Smooth muscle cell of the umbilical artery (primary cell): ENCODE data around the gene LIN7C. TPM values are rescaled to one million over a fixed set of nuclear protein-coding genes. Genes with fewer than 3 reads are reported as not detected.

Source experiments
- total RNA-seq: library from RNA; depleted of rRNA; stranded (reverse); fragments of >200 nt; gene quantifications from 2 replicates; pipeline ENCODE4 v1.2.3, GENCODE V29; 2014

The LIN7C gene, protein sequence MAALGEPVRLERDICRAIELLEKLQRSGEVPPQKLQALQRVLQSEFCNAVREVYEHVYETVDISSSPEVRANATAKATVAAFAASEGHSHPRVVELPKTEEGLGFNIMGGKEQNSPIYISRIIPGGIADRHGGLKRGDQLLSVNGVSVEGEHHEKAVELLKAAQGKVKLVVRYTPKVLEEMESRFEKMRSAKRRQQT
- total RNA-seq, result 57.8 and 57.9 TPM in 2 replicates

DNA sequence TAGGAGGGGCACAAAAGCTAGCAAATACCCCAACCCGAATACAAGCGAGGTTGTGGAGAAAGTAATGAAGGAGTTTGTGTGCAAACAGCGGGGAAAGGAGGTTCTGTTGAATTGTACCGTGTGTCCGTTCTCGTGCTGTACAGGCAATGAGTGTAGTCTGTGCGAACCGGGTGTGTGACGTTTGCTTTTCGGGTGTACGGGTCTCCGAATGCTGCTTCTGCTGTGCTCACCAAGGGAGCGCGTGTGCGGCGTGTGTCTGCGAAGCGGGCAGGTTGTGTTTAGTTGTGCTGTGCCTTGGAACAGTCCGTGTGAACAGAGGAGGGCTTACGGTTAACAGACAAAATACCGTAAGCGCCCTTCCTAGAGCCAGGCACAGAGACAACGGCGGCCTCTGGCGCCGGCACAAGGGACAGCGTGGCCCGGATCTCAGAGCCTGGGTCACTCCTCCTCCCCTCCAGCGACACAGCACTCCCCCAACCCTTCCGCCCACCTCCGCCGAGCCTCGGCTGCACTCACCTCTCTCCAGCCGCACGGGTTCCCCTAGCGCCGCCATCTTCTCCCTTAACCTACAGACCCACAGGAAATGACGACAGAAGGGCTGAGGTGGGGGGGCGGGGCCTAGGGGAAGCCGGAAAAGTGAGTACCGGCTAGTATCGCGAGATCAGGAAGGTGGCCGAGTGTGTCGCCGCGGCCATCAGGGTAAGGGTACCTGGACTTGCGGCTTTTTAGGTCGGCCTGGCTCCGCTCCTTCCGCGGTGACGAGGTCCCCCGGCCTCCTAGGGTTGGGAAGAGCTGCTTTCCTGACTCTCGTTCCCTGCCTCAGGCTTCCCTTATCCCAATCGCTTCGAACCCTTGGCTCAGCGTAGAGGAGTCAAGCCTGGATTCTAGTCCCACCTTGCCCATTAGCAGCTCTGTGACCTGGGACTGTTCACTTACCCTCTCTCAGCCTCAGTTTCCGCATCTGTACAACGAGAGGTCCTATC, at the start of gene LIN7C:
LIN7C (minus strand) TSS at position 570 of the 983 bp plus-strand sequence; CDS start at position 553, 17 bp downstream.

DNA sequence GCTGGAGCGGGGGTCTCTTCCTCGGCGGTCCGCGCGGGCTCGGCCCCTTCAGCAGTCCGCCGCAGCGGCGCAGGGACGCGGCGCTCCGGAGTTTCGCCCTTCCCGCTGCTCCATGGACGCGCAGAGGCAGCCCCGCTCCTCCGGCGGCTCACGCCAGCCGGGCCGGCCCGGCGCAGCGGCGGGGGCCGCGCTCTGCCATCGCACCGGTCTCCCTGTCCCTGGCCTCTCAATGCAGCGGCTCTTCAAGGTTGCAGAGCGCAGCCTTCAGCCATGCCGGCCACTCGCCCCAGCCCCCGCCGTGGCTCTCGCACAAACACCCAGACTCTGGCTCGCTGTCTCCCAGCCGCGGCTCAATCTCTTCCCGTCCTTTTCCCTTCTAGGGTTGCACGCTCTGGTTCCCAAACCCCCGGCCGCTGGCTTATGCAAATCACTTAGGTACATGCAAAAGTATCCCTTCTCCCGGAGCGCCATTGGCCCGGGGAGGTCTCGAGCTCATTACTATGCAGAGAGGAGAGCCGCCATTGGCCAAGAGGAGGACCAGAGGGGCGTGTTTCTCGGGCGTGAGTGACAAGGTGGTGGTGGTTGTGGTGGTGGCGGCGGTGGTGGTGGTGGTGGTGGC, 34.1 kb downstream of the LIN7C start, which contains the start of gene LGR4:
LGR4 (minus strand) TSS at position 393 of the 619 bp plus-strand sequence. CDS start 488 bp downstream, outside the sequence.

Other genes starting within 250 kb of the LIN7C start
- 3.6 and 5.2 TPM in 2 replicates for gene CCDC34, start 143.6 kb downstream of the LIN7C start, total RNA-seq
- 21.0 and 25.2 TPM in 2 replicates for gene LGR4, start 34.0 kb downstream of the LIN7C start, total RNA-seq
- gene BDNF, start 193.7 kb upstream of the LIN7C start, total RNA-seq, result 26.4 and 38.7 TPM in 2 replicates